Stimulated activated CD4-positive, alpha-beta T cell treated with anti-CD3 and anti-CD28 coated beads, TNF-alpha, amount 100 ng/mL, for 1 hour (primary cell): ENCODE results near the gene FAM81A.
"Not testable (repeated sequence)": the region's sequence is repeated elsewhere in the genome, so short reads cannot be mapped to it uniquely, and the experiment has no call there.

Experiments
- DNase-seq, 3 donors: peaks; one replicate each; pipeline ENCODE4 v3.0.0-alpha.2; 2020; ENCODE audit warnings: low read depth in 3 of 3, low spot score in 1 of 3

FAM81A gene

DNA sequence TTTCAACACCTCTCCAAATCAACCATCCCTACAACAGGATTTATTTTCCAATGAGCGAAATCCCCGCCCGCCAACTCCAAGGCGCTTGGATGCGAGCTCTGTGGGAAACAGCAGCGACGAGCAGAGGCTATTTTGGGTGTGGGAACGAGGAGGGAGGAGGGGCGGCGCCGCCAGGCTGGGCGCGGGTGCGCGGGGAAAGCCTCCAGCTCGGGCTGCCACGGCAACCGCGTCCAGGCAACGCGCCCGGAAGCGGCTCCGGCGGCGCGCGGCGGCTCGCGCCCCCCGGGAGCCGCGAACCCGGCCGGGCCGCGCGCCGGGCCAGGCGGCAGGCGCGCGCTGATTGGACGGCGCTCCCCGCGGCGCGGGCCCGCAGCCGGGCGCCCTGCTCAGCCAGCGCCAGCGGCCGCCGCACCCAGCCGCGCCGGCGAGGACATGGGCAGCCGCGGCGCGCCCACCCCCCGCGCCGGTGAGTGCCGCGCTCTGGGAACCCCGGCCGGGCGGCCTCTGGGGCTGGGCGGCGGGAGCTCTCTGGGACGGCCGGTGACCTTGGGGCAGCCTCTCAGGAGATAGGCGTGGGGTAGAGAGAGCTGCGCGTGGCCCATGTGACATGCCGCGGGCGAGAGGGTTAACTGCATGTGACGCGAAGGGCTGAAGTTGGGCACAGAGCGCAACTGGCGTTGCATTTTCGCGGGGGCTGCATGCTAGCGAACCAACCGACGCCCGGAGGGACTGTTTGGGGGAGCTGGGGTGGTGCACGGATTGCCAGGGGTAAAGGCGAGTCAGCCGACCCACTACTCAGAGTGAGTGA is at the start of gene FAM81A:
TSS of gene FAM81A (plus strand) at position 370 of the 808 bp plus-strand sequence. CDS start 20,441 bp downstream, outside the sequence.
- peak in 1 of 3 donors; percentile 12 for DNase-seq

DNA sequence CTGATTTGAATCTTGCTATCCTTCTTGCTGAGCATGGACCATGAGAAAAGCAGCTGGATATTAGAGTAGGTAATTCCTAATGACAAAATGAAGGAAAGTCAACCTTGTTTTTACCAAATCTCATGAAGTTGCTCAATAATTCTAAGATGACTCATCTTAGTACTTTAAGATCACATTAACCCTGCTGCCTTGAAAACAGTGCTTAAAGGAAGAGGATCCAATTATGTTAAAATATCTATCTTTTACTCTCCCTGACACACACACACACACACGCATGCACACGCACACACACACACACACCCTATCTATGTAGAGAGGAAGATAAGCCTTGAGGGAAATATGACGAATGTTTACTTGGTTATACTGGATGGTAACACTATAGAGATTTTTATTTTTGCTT is 49.3 kb upstream of the FAM81A start:
- no peak for DNase-seq

DNA sequence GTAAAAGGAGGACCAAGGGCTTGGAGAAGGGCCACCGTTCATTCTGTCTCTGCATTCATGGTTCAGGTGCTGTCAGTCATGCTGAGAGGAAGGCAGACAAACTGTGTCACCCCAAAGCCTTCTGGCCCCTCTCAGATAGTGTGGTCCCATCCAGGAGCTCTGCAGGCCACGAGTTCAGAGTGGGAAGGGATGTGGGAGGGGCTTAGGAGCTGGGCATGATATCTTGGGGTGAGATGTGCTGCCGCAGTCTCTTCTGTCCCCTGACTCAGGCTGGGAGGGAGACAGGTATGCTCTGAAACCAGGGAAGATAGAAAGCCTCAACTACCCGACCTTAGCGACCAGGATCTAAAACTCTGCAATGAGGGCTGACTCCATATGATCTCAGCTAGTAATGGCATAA is 45.7 kb upstream of the FAM81A start:
- DNase-seq, result no peak

DNA sequence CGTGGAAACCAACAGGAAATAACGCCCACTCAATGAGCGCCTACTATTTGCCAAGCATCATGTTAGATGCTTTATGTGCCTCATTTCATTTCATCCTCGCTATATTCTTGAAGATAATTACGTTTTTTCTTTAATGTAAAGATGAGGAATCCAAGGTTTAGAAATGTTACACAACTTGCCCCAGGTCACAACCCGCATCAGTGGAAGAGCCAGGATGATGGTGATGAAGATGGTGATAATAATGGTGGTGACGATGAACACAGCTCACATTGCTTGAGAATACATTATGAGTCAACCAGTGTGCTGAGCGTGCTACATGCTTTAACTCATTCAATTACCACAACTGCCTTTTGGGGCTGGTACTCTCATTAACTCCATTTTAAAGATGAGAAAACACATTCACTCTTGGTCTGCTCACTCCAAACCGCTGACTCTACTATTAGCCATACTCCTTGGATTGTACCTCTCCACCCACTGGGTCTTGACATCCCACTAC is 43.8 kb upstream of the FAM81A start:
- no peak for DNase-seq

DNA sequence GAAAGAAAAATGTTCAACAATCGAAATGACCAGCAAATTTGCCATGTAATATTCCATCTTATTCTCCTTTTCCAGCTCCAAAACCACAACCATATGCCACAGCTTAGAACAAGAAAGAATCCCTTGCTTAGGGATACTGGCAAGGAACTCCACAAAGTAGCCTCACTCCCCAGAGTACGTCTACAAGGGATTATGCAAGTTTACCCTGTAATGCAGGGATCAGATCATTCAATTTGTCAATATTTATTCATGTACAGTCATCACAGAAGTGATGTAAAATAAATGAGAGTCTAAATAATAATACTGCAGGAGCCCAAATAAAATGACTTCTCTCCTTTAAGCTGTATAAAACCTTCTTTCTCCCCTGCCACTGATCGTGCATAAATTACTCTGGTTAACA is 41.8 kb upstream of the FAM81A start:
- no peak for DNase-seq

DNA sequence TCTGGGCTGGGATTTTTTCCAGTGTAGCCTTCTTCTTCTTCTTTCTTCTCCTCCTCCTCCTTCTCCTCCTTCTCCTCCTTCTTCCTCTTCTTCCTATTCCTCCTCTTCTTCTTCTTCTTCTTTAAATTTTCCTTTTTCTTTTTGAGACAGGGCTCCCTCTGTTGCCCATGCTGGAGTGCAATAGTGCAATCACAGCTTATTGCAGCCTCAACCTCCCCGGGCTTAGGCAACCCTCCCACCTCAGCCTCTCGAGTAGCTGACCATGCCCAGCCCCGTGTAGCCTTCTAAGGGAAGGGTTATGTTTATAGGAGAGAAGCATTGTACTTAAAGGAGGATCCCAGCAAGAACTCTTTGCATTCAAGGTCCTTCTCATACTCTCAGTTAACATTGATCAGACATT is 41.3 kb upstream of the FAM81A start:
- DNase-seq, result no peak

DNA sequence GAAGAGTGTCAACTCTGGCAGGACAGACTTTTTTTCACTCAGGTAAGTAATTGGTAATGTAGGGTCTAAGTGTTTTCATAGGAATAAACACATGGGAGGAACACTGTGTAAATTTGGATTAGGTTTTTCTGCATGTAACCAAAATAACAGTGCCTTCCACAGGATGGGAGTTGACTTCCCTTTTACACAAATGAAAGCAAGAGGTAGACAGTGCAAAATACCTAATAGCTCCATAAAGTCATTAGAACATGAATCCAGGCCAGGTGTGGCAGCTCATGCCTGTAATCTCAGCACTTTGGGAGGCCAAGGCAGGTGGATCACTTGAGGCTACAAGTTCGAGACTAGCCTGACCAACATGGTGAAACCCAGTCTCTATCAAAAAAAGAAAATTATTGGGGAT is 39.8 kb upstream of the FAM81A start:
- DNase-seq, result no peak

DNA sequence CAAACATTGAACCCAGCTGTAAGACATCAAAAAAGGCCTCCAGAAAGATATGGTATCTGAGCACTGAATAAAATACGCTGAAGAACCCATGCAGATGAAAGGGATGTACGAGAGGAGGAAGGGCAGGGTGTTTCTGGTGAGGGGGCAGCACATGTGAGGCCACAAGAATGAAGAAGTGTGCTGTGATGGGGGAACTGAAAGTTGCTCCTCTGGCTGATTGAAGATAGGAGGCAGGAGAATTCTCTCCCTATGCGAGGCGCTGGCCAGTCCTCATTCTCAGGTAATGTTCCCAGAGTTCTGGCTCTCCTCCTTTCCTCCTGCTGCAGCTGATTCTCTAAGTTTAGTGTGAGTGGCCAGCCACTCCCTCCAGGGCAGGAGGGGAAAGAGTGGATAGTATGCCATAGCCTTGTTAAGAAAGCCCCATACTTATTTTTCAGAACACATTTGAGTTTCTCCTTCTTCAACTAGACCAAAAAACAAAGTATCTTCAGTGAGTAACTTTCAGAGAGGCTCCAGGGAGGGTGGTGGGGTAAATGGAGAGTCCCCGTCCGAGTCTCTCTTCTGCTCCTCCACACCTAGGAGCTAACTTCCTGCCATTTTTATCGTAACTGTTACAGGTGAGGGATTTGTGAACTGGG is 38.4 kb upstream of the FAM81A start:
- no peak for DNase-seq

DNA sequence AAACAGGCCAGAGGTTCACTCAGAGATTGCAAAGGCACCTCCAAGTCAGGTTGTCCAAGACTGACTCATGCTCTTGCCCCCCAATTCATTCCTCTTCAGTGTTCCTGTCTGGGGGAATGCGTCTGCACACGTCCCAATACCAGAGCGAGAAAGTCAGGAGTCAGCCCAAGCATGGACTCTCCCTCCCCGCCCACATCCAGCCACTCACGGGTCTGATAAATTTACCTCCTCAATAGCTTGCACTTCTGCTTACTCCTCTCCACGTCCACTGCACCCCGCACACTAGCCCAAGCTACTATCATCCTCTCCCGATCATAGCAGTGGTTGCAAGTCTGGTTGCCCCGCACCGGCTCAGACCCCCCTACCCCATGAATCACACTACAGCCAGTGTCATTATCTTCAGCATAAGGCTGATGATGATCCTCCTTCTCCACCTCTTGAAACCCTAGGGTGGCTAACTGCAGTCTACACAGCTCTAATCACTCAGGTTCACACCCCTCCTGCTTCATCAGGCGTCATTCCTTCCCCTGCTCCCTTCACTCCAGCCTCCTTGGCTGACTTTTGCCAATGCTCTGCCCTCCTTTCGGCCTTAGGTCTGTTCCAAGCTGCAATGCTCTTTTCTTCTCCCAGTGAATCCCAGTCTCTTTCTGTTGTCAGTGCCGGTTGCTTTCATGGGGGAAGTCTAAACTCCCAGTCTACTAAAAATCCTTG is 37.7 kb upstream of the FAM81A start:
- DNase-seq, result no peak

DNA sequence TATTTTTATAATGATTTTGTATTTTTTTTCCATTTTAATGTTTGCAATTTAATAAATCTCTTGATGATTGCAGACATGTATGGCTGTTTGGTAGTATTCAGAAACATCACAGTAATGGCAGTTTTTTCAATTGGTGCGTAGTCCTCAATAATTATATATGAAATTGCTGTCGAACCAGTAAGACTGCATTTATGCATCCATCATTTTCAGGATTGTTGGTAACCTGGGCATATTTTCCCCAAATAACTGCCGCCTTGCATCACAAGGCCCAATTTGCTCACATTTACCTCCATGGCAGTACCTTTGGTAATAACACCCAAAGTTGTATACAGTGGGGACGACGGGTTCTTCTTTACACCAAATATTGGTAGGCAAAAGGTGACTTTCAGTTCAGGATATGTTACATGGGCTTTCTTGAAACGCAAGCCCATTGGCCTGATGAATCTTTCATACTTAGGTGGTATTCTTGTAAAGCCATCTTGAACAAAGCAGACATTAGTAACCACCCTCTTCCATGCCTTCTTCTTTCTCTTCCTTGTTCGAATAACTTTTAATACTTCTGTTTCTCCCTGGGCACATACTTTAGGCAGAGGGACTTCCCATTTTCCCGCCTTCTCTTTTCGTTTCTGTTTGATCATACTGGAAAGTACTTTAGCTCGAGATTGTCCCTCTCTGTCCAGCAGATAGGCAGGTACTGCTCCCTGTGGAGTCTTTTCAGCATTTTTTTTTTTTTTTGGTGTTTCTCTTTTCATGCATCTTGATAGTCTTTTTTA is 36.7 kb upstream of the FAM81A start:
- not testable (repeated sequence) for DNase-seq

DNA sequence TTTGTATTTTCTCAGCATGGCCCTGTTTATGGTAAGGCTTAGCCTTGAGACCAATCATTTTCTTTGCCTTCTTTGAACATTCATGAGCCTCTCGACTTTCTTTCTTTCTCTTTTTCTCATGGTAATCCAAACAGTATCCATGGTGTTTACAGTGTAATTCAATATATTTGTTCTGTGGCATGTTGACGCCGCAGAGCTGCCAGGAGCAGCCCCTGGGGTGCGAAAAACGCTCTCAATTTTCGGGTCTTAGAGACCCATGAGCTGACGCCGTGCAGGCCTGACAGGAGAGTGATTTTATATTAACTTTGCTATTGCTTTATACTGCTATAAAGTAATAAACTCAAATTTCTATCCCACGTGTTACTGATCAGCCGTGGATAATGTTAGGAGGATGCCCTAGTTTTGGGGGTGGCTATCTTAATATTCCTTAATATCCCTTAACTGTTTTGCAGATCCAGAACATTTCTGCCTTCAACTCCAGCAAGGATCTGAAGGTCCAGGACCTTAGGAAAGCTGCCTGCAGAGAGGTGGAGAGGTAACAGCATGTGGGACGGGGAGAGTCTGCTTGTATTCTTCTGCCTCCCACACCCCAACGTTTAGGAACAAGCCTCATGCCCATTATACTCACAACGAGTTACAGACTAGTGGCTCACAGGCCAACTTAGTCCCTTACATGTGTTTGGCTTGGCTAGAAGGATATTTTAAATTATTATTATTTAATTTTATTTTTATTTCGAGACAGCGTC is 36.0 kb upstream of the FAM81A start:
- no peak for DNase-seq

DNA sequence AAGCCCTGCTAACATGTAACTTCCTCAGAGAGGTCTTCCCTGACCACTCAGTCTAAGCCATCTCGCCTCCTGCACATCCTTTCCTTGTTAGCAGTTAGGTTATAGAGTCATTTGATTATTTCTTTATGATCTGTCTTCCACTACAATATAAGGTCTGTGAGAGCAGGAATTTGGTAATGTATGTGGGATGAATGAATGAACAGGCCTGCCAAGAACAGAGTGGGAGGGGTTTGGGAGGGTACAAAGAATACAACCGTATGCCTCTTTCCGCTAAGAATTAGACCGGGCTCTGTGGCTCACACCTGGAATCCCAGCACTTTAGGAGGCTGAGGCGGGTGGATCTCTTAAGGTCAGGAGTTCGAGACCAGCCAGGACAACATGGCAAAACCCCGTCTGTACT is 32.9 kb upstream of the FAM81A start:
- DNase-seq, result no peak

DNA sequence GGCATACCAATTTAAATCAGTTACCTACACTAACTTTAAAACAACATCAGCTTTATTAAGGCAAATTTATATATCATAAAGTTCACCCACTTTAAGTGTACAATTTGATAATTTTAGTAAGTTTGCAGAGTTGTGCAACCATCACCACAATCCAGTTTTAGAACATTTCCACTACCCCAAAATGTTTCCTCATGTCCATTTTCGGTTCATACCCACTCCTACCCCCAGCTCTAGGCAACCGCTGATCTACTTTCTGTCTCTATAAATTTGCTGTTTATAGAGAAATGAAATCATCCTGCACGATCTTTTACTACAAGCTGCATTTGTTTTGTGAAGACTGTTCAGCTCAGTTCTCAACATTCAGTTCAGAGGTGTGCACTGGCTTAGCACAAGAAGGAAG is 31.5 kb upstream of the FAM81A start:
- no peak for DNase-seq

DNA sequence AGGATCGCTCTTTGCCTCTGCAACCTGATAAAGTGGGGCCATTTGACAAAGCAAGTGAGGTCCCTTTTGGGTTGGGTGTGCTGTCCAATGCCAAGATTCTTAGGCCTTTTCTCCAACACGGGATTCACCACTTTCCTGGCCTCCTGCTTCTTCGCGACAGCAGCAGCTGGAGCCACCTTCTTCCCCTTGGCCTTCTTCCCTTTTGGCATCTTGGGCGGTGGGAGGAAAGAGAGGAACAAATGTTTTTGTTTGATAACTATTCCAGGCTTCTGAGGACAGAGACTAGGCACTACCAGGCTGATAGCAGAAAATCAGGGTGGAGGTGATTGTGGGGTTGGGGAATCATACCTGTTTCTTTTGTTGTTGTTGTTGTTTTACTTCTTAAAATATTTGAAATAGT is 30.0 kb upstream of the FAM81A start:
- no peak for DNase-seq

DNA sequence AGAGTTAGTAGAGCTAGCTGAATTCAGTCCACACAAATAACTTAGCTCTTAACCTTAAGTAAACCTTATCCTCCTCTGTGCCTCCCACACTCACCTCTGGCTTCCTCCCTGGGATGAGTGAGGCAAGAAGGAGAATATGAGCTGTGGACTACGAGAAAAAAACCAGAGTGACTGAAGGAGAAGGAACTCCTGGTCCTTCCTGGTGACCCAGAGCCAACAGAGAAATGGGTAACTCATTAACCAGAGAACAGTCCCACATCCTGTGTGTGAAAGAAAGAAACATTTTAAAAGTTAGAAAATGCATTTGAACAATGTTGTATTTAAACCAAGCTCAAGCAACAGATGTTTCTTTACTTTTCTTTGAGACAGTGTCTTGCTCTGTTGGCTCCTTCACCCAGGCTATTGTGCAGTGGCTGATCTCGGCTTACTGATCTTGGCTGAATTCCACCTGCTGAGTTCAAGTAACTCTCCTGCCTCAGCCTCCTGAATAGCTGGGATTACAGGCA is 27.5 kb upstream of the FAM81A start:
- no peak for DNase-seq

DNA sequence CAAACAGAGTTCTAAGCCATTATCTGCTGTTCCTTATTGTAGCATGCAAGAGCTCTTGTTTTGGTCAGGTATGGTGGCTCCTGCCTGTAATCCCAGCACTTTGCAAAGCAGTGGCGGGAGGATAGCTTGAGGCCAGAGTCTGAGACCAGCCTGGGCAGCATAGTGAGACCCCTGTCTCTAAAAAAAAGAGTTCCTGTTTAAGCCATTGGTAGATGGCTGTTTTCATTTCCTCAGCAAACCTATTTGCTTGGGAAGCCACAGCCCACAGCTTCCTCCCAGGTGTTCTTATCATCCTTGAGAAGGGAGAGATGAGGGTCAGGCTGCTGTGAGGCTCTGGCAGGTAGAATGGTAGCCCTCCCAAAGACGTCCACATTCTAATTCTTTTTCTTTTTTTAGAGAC is 24.4 kb upstream of the FAM81A start:
- no peak for DNase-seq

DNA sequence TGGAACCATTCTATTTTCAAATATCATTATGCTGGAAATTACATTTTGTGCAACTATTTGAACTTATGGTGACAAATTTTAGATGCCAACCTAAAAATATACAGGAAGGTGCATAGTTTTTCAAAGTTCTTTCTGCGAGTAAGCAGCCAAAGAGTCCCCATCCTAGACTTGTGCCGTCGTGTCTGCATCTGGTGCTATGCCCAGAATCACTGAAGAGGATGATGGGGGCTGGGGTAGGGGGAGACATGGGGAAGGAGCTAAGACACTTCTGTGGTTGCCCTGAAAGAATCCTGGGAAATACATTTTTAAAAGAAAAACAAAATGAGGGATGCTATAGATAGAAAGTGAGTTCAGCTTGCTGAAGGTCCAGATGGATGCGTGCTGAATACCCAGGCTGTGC is 21.2 kb upstream of the FAM81A start:
- DNase-seq, result no peak

DNA sequence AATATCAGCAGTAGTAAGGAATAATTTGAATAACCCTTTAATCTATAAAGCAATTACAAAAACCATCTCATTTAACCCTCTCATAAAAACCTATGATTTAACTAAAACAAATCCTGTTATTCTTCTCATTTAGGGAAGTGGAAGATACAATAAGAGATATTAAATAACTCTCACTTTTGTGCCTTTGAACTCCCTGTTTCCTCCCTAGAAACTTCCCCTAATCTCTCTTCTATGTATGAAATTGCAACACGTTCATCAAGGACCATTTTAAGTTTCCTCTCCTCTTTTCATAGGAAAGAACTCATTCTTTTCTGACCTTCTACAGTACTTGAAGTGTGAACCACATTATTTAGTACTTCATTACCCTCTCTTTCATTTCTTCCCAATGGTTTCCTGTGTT is 18.8 kb upstream of the FAM81A start:
- DNase-seq, result no peak

DNA sequence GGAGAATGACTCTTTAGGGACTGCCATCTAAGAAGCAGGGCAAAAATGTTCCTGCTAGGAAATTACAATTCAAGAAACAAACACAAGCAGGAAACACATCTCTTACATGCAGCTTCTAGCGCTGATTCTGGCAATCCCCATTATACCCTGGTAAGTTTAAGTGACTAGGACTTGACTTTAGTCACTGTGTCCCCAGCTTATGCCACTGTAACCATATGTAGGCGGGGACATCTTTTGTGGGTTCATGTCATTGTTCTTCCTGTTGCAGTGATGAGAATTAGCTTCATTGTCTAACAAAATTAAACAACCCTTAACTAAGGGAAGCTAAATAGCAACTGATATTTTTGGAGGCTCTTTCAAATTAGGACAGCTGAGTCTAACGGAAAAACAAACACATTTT is 17.9 kb upstream of the FAM81A start:
- DNase-seq, result no peak

DNA sequence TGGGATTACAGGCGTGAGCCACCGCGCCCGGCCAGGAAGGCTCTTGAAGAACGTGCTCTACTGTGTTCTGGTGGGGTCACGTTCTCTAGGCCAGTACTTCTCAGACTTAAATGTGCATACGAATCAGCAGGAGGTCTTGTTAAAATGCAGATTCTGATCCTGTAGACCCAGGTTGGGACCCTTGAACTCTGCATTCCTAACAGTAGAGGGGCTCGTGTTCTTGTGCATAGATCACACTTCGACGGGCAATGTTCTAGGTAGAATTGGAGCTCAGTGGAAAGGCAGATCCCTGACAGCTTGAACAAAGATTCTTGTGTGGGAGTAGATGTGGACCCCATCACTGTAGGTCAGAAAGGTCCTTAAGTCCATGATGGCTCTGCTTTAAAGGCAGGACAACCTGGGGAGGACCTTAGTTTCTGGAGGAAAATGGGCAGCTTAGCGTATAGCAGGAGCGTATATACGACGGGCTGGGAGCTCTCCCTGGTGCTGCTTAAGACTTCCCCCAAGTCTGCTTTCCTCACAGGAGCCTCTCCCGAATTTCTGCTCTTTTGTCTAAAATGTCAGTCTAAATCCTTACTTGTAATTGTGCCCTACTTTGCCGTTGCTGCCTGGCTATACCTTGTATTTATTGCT is 16.9 kb upstream of the FAM81A start:
- no peak for DNase-seq
